HG03565 (cell line): ENCODE results near the gene SP140.
"Not testable (repeated sequence)": the region's sequence is repeated elsewhere in the genome, so short reads cannot be mapped to it uniquely, and the experiment has no call there.

ENCODE experiments used
- ATAC-seq: cut with Tn5 transposase; IDR thresholded peaks from one replicate; pipeline ENCODE4 v1.9.1; 2021; ENCODE audit warnings: mild to moderate bottlenecking, moderate library complexity; ENCODE audit not compliant: unreplicated experiment

SP140 gene

DNA sequence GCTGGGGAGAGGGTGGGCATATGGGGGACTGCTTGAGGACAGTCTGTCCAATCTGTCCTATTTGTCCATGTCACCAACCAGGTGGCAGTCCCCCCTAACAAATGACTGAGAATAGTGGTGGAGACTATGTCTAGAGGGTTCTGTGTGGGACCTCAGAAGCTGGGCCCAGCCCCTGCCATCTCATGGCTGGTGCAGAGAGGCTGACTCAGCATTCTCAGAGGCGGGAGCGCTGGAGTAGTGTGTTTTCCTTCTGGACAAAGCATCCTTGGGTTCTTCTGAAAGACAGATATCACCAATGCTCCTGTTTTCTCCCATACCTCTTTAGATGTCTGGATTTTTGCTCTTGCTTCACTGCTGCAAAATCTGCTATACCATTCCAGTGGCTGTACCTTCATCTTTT lies 57.4 kb downstream of the SP140 start:
- no peak for ATAC-seq

DNA sequence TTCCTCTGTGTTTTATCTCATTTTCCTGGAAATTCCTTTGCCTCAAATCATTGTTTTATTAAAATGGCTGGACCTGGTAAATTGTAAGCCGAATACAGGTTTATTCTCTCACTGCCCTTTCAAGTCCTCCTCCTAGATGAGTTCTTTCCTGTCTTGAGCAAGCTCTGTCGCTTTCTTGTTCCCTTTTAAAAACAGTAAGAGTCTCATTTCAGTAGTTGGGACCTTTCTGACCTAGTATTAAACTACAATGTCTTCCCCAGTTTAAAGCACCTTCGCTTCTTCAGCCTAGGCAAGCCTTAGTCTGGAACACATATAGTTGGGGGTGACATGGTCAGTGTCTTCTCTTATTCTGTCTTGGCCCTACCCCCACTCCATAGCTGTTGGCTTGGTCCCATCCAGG lies 60.5 kb downstream of the SP140 start:
- ATAC-seq: no peak

DNA sequence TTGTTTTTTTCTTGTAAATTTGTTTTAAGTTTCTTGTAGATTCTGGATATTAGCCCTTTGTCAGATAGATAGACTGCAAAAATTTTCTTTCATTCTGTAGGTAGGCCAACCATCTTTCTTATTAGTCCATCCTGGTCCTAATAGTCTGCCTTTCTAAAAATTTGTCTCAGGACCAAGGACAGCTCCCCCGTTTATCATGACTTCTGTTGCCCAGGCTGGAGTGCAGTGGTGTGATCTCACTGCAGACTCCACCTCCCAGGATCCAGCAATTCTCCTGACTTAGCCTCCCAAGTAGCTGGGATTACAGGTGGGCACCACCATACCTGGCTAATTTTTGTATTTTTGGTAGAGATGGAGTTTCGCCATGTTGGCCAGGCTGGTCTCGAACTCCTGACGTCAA lies 63.8 kb downstream of the SP140 start:
- not testable (repeated sequence) for ATAC-seq

DNA sequence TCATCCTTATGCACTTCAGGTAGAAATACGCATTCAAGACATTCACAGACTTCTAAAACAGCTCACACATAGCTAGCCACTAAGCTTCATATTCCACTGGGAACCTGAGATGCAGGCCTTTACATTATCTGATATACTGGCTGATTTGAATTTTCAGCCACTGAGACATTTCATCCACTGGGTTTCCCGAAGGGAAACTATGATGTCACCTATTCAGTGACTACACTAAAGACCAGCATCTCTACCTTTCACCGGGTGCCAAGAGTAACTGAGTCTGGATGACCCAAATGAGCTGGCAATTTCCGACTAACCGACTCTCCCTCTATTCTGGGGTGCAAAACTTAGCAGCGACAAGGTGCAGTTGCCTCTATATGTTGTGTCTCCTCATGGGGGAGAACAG lies 69.7 kb downstream of the SP140 start:
- no peak for ATAC-seq

DNA sequence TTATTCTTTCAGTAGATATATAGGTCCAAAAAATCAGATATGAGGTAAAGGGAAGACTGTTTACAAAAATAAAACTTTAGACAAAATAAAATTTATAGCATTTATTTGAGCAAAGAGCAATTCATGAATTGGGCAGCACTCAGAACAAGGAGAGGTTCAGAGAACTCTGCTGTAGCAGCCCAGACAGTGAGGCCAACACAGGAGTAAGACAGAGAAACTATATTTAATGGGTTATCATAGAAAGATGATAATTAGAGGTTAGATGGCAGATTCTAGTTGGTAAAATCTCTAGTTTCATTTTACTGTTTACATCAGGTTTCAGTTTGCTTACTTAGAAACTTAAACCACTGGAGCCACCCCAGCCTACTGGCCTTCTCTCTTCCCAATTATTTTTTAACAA lies 71.4 kb downstream of the SP140 start:
- no peak for ATAC-seq

DNA sequence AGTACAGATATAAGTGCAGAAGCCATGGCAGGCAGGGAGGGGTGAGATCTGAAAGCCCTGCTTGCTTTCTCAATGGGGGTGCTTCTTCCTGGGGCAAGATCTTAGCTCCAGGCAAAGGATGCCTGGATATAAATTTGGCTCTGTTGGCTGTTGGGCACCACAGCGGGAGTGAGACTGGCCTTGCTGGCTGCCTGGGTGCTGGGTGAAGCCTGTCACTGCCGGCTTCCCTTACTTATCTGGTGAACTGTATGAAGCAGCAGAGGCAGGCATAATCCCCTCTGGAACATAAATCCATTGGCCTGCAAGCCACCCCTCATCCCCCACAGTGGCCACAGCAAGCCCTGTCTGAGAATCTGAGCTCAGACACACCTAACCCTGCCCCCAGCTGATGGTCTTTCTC lies 74.1 kb downstream of the SP140 start:
- ATAC-seq: no peak

DNA sequence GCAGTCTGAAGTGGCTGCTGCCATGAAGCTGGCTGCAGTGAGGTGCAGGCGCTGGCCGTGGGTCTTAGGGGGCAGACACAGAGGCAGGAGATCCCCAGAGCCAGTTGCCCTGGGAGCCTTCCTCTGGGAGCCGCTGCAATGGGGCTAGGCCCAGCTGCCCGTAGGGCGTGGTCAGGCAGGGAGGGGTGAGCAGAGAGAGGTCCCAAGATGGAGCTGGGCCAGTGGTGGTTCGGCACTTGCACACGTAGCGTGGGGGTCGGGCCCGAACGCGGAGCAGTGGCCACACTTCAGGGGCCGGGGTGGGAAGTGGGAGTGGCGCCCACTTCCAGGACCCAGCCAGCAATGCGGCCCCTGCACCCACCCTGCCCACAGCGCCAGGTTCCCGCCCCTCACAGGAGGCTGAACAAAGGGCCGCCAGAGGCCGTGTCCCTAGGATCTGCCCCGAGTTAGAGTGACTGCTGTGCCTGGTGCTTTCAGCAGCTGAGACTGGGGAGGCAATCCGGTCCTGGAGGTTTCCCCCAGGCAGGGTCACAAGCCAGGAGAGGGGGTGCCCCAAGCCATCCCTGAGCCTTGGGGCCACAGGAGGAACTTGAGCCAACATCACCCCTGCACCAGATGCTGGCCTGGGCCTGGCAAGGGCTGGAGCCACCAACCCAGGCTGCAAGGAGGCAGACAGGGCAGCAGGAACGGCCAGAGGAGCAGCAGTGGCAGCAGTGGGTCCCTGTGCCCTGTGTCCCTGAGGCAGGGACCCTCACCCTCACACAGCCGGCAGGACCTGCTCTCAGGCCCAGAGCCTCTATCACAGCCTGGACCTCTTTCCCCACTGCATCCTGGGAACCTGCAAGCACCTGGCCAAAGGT lies 80.1 kb downstream of the SP140 start:
- no peak for ATAC-seq

DNA sequence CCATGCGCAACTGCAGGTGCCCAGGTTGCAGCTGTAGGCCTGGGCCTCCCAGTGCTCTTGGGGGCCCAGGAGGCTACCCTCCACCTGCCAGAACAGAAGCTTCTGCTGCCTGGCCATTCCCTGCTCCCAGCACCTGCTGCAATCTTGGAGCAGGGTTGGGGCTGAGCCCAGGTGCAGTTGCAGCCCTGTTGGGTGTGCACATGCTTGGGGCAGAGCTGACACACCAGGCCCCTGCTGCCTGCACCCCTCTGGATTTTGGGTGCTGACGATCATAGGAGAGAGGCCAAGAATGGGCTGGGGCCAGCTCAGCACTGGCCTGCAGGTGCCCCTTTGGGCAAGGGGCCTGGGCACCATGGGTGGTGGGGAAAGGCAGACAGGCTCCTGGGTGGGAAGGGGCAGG lies 80.9 kb downstream of the SP140 start:
- ATAC-seq: no peak

DNA sequence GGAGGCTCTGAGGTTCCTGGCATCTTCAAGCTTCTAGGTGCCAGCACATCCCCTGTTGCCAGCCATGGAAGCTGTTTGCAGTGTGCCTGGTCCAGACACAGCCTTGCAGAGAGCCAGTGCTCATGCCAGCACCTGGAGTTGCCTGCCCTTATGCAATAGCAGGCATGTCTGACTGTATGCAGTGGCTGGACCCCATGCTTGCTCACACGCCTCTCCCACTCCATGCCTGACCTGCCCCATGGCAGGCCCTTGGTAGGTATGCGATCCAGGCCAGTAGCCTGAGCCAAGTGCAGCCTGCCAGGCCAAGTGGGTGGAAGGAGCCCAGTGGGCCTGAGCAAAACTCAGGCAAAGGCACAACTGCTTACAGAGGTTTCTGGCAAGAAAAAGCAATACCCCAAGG lies 81.9 kb downstream of the SP140 start:
- ATAC-seq: no peak

DNA sequence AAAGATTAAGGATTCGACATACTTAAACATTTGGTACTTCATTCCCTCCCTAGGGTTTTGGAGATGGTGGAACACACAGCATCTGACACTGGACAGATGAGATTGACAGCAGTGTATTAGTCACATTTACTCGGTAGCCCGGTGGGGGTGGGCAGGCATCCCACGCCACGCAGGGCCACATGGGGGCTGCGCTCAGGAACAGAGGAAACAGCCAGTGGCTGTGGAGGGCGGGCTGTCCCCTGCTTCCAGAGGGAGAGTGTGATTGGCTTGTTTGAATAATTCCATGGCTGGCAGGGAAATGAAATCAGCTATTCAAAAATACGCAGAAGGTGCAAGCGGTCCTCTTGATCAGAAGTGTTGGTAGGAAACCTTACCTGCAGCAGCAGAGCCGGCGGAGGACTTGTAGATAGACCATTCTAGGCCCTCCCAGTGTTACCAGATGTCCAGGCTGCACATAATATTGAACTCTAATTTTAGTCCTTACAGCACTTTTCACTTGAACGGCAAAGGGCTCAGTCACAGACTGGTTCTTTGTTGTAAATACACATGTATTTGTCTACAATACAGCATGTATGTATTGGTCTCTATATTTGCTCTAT lies 83.0 kb downstream of the SP140 start:
- ATAC-seq: no peak

DNA sequence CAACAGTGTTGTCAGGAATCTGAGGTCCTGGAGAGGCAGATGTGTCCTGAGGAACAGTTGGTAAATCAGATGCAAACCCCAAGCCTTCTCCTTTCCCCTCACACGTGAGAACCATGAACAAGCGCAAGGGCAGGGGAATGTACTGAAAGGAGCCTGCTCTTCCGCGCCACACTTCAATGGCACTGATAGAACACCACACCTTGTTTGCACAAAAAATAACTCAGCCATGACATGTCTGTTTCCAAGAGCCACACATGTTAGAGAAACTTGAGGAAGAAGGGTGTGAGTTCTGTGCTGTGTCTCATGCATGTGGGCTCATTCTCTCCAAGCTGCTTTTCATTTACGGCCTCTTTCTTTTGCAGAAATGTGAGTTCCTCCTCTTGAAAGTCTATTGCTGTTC lies 85.3 kb downstream of the SP140 start:
- not testable (repeated sequence) for ATAC-seq

DNA sequence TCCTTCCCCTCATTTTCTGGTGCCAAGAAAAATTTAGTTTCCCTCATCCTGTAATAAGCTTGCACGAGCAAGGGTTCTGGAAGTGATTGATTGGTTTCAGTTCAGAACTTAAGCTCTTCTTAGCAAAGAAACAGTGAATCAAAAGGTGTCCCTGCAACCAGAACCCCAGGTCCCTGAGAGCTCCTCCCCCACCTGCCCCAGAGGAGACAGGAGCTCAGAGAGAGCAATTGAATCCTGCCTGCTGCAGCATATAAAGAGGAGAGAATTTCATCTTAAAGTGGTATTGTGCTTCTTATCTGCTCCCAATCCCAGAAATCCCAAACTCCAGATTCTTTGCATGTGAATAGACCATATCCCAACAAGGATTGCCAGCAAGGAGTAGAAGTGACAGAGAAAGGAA lies 86.1 kb downstream of the SP140 start:
- ATAC-seq: not testable (repeated sequence)

DNA sequence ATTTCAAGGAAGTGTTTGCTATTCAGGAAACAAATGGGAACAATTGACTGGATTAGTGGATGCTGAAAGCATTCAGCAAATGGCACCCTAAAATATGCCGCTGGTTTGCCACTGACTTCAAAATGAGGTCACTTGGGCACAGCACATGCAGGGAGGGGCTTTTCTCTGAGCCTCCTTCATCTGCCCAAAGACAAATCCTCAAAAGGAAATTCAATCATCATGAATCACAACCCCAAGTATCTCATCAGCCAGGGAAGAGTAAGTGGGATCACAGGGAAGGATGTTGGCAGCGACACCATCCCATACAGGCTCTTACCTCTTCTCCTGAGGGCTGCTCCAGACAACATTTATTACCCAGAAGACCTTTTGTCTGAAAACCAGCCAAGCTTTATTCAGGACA lies 87.1 kb downstream of the SP140 start:
- ATAC-seq: no peak

DNA sequence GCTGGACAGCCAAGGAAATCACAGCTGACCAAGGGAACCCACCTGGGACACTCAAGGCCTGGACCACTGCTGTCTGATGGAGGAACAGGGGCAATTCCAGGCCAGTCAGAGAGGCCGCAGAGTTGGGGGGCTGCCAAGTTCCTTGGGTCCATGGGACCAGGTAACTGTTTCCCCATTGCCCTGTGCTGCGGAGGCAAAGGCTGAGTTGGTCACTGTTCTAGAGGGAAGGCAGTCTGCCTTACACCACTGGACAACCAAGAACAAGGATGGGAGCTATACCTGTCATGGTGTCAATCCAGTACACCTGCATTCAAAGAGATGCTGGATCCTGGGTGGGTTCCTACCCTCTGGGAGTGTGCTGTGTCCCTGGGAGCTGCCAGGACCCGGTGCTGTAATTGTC lies 91.8 kb downstream of the SP140 start:
- no peak for ATAC-seq

DNA sequence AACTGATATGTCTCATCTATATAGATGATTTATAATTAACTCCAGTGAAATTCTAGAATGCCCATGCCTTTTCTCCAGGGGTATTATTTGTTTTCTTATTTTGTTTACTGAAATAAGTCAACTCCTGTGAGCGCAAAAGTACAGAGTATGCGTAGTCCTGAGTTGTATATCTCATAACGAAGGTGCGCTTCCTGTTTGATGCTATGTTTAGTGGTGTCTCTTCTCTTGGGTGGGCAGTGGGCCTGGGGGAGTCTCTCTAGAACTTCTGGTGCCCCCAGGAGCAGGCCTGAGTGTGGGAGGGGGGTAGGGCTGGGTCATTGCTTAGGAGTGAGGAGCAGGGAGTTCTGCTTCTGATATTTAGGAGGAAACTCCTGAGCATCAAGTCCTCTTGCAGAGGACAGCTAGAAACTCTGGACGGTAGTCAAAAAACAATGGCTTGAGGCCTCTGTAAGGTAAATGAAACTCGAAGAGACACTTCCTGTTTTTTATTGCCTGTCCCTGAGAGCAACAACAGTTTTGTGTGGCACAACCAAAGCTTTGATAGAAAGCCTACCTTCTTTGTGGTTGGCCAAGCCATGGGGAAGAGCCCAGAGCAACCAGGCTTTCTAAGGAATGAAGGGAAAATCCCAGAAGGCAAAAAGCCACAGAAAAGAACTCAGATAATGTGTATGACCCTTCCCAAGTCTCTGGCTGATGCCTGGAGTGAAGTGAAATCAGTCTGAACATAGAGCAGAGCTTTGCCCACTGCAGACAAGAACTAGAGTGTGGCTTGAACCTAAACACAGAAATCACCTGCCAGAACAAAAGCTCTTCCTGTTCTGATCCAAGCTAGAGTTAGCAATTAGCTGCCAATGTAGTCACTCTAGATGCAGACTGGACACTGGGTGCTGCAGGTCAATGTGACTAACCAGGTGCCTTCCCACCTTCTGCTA lies 92.9 kb downstream of the SP140 start:
- no peak for ATAC-seq

DNA sequence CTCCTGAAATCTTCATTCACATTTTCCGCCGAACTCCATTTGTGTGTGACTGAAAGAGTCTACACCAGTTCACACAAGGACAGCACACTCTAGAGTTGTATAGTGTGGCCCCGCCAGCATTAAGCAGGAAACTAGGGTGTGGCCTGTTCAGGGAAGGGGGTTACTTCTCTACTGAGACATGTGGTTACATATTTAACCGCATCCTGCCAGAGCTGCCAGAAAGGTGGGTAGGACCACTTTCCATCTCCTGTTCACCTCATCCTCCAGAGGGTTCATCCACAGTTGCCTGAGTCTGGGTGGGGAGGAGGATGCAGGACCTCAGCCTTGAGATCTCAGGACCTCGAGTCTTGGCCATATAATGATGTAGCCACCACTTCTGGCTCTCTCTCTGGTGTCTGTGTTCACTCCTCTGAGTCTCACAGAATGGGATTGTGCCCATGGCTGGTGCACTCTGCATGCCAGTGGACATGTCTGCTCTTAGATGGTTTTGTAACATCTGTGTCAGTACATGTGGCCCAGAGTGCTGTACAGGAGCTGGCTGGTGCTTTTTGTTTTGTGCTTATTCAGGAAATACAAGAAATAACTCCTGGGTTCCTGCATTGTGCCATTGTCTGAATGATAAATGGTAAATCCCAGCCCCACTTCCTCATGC lies 93.8 kb downstream of the SP140 start:
- peak; percentile 68 for ATAC-seq

DNA sequence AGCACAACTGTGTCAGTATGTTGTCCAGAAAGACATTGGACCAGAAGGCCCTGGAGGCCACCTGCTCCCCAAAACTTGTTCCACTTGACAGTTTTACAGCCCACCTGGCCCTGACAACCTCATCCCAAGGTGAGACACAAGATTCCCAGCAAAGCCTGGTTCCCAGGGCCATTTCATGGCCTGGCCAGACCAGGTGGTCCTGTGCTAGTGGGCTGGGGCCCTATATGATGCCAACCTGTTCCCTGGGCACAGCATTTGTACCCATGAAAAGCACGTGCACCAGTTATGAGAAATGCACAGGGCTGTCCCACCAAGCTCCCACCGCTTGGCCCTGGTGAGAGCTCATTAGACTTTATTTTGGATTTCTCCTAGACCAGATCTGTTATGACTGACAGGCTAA lies 95.5 kb downstream of the SP140 start:
- no peak for ATAC-seq

DNA sequence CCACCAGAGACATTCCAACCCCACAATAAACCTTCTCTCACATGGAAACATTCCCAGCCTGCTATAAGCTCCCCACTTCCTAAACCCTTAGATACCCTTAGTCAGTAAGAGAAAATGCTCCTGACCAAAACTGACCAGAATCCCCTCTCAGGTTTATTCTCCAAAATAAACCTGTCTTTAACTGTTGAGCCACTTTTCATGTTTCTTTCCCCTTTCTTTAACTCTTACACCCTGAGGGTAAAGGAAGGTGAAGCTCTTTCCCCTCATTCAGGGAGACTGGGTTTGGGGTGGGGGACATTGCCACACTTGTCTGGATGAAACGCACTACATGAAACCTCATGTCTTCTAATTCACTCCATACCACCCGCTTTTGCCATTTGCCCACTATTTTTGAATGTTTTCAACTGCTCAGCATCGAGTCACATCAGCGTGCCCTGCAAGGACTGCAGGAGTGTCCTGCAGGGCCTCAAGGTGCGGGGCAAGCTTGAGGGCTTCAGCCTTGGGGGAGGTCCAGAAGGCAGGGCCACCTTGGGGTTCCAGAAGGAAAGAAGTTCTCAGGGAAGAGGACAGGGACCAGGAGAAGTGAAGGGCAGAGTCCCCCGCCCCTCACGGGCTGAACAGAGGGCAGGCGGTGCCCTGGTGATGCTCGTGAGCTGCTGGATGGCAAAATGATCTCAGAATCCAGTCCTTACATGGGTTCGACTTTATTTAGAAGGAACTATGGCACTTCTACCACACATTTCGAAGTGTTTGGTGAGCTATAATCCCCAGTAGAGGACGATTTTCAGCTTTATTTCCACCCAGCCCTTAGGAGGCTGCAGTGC lies 97.2 kb downstream of the SP140 start:
- no peak for ATAC-seq

DNA sequence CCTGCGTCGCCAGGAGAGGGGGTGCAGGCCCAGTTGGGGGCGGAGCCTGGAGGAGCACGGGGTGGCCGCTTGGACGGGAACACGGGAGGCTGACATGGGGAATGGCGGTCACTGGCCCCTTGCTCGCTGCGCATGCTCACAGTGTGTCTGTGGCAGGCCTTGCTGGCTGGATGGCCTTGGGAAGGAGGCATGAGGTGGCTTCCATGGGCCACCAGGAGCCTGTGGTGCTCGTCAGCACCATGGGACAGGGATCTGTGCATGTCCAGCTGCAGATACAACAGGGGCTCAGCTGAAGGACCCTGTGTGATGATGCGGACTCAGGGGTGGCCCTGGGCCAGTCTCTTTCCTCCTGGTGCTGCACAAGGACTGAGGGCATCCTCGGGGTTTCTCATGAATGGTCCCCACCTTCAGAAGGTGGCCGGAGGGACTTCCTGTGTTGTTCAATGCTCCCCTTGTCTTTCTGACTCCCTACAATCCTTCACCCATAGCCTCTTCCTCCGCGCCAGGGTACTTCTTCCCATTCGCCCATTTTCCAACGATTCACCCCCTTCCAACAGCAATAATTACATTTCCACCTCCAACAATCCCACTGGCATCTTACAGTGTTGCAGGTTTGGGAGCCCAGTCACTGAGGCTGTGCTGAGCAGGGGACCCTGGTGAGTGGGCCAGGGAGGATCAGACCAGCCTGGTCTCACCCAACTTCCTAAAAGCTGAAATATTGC lies 98.0 kb downstream of the SP140 start:
- ATAC-seq: no peak

DNA sequence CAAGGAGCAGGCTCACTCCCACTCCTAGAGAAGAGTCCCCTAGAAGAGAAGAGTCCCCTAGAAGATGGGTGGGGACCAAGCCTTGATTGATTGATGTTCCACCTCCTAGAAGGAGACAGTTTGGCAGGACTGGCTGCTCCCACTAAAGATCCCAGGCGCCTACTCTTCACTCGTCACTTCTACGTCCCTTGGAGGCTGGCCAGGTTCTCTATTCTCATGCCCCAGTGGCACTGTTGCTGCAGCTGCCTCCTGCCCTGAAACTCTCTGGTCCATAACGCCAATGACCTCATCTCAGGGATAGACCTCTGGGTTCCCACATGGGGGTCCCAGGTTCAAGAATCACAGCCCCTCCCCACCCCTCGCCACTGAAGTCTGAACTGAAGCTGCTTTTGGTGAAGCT lies 99.0 kb downstream of the SP140 start:
- no peak for ATAC-seq
